GM19372 (cell line): ENCODE measurements around the gene IGSF9B.

Experiments used
- ATAC-seq: cut with Tn5 transposase; IDR thresholded peaks from one replicate; pipeline ENCODE4 v1.9.1; 2021; ENCODE audit warnings: mild to moderate bottlenecking, low read depth, moderate library complexity; ENCODE audit not compliant: unreplicated experiment

IGSF9B gene

DNA sequence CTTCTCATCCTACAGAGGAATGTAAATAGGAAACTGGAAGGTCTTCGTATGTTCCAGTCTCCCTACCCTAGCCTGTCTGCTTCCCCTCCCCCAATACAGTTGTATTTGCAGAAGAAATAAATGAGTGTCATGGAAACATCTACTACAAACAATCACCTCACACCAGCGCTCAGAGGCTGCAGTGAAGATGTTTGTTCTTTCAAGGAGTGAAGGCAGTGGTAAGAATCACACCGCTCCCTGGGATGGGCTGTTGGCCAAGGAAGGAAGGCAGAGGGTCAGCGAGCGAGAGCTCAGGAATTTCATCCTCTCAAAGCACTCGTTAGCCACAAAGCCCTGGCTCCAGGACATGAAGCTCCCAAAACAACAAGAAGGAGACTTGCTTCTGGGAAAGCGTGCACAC lies 1.1 kb upstream of the IGSF9B start:
- ATAC-seq, result no peak

DNA sequence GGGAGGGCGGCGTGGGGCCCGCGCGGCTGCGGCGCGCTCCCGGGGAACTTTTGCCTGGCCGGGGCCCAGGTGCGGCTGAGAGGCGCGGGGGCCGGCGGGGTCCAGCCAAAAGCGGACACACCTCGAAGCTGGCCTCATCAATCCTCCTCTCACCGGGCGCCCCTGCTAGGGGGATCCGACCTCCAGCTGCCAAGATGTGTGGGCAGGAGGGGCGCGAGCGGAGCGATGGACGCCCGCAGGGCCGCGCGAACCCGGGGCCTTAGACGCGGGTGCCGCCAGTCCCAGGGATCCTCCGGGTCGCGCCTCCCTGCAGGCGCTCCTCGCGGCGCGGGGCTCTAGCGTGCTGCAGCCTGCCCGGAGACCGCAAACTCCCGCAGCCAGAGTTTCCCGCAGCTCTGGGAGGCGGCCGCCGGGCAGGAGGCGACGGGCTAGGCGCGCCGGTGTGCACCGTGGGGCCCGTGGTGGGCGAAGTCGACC lies 785 bp downstream of the IGSF9B start:
- peak; percentile 4 for ATAC-seq

DNA sequence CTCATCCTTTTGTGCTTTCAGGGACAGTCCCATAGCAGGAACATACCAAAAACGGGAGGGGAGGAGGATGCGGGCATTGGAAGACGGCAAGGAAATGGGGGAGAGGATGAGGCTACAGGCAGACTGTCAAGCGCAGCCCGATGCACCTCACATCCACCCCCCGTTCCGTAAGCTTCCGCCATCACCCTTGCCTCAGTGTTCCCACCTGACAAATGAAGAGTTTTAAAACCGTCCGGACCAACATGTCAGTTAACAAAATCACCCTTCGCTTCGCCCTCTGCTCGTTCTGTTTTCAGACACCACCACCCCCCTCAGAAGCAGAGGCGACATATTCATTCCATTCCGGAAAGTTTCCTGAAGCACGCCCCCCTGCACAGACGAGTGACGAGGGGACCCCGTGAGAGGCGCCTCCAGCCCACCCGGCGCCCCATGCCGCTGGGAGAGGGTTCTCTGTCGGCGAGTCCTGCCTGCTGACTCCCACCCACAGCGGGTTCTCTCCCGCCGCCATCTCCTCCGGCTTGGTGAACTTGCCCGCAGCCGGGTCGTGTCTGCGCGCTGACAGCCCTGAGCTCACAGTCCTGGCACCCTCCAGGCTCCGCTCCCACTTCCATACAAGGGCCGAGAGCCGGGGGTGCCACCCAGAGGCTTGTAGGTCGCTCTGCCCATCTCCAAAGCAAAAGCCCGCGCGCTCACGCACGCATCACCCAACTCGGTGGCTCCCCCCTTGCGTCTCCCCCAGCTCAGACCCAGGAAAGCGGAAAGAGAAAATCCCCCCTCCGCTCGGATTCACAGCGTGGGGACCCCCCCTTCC lies 1.5 kb downstream of the IGSF9B start:
- no peak for ATAC-seq

DNA sequence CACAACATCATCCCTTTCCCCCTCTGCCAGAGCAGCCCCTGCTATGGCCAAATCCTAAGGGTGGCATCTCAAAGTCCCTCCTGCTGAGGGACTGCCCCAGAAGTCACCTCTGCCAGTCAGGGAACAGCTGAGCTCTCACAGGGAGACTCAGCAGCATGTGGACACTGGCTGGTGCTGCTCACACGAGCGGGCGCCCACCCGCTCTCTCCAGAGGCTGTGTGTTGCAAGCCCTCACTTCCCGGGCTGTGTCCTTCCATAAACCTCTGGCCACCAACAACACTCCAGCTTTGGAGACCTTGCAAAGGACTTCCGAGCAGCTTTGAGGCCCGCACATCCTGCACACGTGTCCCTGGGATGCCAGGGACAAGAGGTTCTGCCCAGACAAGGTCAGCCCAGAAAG lies 2.8 kb downstream of the IGSF9B start:
- no peak for ATAC-seq

DNA sequence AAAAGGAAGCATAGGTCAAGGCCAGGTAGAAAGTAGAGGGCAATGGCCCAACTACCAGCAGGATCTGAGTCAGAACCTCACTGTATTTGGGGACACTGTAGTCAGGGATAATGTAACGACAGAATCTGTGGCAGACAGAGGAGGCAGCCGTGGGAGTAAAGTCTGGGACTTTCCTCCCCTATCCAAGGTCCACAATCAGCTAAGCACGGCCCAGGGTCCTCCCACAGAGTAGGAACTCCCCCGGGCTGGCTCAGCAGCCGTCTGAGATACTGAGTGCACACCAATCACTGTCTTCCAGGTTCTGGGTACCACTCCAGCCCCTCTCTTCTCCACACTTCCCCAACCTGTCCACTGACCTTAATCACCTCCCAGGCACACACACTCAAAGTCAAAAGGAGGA lies 3.2 kb downstream of the IGSF9B start:
- ATAC-seq, result no peak

DNA sequence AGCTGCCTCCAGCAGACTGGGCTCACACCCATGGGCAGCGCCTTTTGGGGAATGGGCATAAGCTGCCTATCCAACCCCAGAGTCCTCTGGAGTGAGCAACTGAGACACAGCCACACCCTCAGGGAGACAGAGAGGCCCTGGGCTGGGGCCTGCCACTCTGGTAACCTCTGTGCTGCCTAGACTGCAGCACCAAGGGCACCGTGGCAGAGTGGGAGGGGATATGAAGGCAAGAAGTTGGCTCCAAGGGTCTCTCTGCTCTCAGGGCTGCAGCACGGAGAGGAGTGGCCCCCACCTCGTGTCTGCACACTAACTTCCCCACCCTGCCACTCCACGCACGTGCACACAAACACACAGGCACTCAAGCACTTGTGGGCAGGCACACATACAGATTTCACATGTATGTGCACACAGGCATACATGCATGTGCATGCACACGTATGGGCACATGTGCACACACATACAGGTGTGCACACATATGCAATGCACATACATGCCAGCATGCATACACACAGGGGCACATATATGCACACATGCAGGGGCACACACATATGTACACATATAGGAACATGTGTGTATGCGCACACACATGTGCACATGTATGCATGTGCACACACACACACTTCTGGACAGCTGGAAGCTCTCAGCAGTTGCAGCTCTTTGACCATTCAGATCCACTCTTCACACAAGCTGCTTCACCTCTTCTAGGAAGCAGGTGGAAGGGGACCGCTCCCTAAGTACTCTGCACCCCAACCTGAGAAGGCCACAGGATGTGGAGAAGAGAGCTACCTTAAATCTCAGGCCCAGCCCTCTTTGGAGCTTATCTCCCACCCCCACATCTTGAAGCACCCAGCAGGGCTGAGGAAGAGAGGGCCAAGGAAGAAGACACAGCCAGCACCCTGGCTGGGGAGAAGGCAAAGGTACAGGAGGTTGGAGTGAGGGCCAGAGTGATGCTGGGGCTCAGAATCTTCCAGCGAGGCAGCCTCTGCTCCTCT lies 4.3 kb downstream of the IGSF9B start:
- ATAC-seq, result no peak

DNA sequence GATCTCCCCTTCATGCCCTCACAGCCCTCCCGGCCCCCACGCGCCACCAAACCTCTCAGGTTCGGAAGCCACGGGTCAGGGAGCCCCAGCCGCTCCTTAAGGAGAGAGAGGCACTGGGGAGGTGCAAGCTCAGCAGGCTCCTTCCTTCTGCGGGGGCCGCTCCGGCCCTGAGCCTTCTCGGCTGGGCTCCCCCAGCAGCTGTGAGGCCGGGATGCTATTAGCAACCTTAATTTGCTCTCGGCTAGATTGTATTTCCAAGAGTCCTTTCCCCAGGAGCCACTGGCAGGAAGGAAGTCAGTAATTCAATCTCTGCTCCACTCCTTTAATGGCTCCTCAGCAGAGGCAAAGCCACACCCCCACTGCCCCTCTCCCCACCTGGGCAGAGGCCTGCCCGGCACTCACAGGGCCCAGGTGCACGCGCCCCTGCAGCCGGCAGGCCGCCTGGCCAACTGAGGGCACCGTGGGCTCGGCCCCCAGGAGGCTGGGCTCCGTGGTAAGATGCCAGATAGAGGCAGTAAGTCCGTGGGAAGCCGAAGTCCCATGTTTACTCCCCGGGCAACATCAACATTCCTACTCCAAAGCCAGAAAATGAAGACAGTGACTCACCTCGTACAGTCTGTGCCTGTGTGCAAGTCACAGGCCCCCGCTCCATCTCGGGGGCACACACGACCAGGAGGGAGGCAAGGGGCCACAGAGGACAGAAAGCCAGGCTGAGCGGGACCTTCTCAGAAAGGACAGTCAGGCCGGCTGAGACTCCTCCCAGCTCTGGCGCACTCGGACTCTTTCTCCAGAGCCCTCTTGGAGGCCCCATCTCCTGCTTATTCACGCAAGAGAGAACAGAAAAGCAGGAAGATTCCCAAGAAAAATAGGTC lies 5.2 kb downstream of the IGSF9B start:
- ATAC-seq, result no peak

DNA sequence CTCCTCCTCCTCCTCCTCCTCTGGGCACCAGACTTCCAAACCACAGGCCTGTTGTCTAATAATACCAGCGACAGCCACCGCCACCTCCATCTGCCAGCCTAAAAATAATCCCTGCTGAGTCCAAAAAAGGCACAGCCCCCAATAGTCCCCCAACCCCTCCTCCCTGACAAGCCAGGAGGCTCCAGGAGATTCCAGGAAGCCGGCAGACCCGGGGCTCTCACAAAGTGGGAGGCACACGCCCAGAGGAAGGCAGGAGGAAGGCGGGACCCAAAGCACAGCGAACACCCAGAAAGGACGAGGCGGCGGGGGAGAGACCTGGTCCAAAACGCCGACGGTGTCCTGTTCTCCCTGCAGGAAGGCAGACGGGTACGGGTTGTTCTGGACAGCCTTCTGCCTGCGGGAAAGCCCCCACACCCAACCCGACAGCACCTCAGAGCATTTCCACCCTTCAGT lies 5.9 kb downstream of the IGSF9B start:
- ATAC-seq, result no peak

DNA sequence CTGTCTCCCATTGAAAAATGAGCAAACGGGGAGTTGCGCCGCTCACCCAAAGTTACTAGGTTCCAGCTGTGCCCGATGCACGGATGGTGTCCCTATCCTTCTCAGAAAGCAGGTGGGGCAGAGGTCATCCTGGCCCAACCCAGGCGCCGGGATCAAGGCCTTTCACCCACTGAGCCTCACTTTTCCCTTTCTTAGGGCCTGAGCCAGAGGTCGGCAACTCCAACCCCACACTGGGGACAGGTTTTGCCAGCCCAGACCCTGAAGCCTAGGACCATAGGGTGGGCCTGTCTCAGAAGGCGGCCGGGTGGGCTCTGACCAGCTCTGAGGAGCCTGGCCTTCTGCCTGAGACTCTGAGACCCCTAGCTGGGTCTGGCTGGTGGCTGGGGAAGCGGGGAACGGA lies 6.3 kb downstream of the IGSF9B start:
- no peak for ATAC-seq

DNA sequence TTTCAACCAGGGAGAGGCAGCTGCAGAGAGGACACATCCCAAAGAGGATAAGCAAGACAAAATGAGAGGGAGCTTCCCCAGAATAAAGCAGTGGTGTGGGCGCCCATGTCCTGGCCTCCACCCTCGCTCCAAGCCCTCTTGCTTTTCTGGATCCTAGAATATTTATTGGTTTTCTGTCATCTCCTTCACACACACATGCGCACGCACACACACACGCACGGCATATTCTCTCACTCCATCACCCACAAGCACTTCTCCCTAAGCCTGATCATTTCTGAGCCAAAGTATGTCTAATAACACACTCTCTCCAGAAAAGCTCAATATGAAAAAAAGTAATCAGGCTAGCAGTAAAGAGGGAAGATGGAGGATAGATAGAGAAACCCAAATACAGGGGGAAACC lies 7.6 kb downstream of the IGSF9B start:
- no peak for ATAC-seq

DNA sequence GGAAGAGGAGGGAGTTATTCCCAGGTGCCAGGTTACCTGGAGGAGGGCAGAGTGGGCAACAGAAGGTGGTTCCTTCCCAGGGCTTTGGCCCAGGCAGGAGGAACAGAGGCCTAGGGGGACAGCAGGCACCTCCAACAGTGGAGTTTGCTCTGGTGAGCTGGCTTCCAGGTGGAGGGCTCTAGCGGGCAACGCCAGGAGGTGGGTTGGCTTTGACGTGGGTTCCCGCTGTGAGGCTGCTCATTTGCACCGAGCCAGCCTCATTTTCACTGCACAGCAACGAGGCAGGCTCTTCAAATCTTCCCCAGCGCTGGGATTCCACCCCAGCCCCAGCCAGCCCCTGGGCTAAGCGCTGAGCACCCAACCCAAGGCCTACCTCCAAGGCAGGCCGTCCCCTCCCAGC lies 8.1 kb downstream of the IGSF9B start:
- no peak for ATAC-seq

DNA sequence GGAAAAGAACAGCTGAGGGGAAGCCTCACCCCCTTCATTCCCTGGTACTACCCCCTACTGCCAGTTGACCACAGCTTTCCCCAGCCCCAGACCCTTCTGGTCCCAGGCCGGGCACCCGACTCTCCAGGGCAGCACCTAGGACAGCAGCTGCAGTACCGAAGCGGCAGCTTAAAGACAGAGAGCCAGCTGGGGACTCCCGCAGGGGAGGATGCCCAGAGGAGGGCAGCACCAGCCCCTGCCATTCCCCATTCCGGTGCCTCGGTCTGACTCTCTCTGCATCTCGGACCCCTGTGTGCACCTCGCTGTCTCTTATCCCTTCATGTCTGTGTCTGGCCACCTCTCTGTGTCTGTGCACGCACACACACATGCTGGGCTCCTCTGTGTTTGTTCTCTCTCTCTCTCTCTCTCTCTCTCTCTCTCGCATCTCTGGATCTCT lies 9.4 kb downstream of the IGSF9B start:
- peak; percentile 48 for ATAC-seq

DNA sequence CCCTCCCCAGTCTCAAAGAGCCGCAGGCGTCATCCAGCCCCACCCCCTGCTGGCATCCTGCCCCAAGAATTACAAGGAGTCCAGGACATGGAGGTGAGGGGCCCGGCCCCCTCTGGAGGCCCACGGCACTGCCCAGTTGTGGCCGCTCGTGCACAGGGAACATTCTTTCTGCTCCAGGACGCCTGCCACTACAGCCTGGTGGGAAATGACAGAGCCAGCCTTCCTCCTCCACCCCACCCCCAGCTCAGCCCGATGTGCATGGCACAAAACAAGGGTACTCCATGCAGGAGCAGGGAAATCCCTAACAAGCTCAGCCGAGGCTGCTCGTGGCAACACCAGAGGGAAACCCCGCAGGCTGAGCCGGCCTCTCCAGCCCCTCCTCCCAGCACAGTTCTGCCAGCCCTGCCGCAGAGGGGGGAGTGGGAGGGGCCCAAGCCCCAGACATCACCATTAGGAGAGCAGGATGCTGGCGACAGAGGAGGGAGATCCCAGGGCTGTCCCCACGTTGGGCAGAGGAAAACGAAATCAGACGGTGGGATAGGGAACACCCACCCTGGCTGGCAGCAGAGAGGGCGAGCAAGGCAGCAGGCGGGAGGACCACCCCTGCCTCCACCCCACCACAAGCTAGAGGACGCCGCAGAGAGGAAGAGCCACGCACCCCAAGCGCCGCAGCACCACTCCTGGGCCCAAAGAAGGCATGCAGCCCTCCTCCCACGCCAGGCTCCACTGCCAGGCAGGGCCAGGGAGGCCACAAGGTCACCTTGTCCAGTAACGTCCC lies 10.0 kb downstream of the IGSF9B start:
- no peak for ATAC-seq

DNA sequence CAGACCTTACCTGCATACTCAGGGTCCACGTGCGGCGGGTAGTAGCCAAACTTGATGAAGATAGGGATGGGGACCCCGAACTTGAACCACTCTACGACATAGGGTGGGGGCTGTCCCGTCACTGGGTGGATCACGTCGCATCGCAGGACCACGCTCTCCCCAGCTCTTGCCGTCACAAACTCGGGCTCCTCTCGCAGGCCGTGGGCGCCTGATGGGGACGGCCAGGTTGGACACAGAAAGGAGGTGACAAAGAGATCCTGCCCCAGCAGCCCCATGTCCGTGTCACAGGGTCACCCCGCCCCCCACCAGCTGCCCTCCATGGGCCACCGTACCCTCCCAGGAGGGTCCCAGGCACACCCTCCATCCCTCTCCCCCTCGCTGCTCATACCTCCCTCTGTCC lies 10.7 kb downstream of the IGSF9B start:
- no peak for ATAC-seq

DNA sequence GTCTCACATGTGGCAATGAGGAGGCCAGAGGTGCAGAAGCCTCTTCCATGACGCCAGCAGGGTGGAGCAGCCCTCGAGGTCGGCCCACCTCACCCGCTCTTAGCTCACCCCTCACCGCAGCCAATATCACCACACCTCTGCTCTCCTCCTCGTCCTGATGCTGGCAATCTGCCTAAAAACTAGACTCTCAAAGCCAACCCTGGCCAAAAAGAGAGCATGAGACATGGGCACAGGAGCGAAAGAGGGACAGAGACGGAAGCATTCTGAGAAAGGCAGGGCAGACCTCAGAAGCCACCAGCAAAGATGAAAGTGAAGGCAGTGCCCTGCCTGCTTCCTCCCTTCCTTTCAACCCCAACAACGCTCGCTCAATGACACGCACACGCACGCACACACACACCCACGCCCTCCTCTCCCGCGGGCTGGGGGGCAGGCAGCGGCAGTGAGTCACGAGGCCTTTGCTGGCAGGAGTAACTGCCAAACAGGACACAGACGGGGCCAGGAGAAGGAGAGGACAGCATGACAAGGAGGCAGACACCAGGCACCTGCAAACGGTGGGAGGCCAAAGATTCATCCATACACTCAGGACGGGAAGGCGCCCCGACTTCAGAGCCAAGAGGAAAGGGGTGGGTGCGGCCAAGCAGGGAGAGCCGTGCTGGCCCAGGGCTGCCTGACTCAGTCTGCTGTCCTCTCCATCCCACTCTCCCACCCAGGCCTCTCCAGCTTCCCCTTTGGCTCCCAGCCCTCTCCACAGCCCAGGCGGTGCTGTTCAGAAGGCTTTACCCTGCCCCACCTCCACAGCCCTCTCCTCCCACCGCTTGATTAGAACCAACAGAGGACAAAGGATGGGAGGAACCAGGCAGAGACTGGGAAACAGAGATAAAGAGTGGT lies 11.4 kb downstream of the IGSF9B start:
- no peak for ATAC-seq

DNA sequence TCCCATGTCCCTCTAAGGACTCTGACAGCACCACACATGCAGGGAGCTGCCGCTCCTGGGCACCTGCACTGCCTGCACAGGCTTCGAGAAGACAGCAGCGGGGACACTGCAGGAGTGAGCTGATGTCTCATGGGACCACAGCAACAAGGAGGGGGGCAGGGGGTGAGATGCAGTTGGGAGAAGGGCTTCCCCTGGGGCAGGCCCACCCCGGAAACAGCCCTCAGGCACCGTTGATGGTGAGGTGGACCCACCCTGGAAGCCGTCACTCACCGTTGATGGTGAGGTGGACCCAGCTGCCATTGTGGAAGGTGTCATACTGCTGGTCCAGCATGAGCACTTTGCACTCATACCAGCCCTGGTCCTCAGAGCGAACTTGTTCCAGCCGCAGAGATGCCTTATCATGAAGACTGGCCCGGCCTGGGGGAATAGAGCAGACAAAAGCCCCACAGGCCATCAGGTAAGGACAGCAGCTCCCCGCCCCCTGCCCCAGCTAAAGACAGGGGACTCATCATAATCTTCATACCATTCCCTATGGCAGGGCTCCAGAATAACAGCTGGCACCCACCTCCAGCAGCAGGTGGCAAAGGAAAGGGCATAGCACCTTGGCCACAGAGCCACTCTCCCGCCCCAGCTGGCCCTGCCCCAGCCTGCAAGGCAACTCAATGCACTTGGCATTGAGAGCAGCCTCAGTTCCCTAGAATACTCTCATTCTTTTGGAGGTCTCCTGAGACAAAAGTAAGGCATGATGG lies 12.6 kb downstream of the IGSF9B start:
- ATAC-seq, result no peak

DNA sequence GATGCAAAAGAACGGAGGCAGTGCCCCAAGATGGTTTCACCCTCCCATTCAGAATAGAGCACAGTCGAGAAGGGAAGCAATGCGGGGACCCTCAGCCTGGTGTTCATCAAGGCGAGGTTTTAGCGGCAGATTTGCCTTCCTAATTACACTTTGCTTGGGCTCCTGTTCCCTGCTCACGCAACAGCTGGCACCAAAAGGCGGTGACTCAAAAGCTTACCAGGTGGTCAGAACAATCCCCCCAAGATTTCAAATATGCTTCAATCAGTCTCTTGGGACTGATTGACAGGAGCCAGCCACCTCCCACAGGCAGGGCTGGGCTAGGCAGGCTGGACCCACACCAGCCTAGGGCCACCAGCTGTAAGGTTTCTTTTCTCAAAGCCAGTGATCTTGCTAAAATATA lies 14.2 kb downstream of the IGSF9B start:
- no peak for ATAC-seq

DNA sequence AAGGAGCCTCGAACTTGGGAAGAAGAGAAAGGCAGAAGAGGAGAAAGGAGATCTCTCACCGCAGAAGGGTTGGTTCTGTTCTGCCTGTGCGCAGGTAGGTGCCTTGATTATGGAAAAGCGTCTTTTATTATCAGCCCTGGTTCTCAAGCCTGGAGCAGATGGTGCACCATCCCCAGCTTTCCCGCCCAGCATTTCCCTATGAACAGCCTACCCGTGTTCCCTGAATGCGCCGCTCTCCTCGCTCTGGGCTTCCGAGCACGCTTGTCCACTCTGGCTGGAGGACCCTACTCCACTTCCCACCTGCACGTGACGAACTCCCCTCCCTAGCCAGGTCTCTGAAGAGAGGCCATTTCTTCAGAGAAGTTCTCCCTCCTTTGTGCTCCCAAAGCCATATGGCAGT lies 15.2 kb downstream of the IGSF9B start:
- no peak for ATAC-seq
